GM21447 (cell line): ENCODE results near the gene LIPG.
"Not testable (repeated sequence)": the region's sequence is repeated elsewhere in the genome, so short reads cannot be mapped to it uniquely, and the experiment has no call there.

Source experiments
- ATAC-seq: cut with Tn5 transposase; IDR thresholded peaks from one replicate; pipeline ENCODE4 v1.9.1; 2021; ENCODE audit not compliant: unreplicated experiment

The LIPG gene

DNA sequence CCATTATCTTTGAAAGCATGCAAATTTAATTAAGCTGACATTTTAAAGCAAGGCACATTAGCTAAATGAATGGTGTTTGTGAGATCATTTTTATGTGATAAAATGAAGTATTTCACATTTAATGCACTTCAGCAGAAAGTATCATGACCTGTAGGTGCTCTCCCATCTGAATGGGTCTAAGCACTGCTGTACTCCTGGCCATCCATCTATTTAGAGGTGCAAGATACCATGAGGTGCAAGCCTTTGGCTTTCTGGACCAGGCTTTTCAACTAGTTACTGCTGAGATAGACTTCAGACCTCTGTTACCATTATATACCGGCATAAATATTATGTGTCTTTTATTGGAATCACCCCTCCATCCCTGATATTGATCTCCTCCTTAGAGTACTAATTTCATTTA lies 15.6 kb upstream of the LIPG start:
- no peak for ATAC-seq

DNA sequence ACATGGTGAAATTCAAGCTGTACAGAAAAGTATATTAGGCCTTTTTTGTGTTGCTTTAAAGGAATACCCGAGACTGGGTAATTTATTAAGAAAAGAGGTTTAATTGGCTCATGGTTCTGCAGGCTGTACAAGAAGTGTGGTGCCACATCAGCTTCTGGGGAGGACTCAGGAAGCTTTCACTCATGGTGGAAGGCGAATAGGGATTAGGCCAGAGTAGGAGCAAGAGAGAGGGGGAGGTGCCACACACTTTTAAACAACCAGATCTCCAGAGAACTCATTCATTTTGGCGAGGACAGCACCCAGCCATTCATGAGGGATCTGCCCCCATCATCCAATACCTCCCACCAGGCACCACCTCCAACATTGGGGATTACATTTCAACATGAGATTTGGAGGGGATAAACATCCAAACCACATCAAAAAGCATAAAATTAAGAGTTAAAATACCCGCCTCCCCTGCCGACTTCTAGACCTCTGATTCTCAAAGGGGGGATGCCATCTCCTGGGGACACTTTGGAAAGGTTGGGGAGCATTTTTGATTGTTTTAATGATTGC lies 15.1 kb upstream of the LIPG start:
- no peak for ATAC-seq

DNA sequence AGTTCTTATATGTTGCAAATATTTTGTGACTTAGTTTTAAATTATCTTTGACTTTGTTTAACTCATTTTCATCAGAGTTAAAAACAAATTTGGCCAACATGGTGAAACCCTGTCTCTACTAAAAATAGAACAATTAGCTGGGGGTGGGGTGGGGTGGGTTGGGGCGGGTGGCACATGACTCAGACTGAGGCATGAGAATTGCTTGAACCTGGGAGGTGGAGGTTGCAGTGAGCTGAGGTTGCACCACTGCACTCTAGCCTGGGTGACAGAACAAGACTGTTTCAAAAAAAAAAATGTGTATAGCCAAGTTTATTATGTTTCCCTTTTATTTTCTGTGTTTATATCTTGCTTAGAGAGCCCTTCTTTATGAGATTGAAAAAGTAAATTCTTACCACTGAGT lies 14.2 kb upstream of the LIPG start:
- ATAC-seq: no peak

DNA sequence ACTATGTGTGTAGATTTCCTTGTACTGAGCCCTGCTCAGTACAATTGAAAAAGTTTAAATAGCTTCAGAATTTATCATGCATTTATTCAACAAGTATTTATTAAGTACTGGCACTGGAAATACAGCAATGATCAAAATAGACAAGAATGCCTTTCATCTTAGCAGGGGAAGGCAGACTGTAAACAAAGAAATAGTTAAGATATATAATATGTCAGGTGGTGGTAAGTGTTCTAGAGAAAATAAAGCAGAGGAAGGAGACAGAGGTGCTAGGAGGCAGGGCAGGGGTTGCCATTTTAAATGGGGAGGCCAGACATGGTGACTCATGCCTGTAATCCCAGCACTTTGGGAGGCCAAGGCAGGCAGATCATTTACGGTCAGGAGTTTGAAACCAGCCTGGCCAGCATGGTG lies 13.6 kb upstream of the LIPG start:
- no peak for ATAC-seq

DNA sequence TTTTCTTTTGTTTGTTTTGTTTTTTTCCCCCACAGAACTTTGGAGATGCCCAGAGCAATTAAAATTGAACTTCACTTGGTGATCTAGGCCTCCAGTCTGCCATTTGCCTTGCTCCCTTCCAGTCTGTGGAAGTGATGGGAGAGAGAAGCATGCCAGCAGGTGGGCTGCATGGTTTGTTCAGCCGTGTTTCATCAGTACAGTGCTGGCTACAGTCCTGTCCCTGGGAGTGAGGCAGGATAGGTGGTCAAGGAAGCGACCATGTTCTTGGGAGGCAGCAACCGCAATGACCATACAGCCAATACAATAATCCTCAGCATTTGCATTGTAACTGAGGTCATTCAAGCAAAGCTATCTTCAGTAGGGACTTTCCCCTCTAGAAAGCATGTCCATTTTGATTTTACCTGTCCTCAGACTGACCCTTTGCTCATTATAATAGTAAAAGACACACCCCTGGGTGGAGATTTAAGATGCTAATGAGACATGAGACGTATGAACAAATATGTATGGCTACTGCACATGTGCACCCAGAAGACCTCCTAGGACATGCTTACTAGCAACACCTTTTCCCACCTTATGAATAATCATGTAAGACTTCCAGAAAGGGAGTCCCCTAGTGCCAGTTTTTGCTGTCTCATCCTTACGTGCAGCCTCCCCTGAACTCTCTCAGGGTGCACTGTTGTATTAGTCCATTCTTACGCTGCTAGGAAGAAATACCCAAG lies 11.1 kb upstream of the LIPG start:
- no peak for ATAC-seq

DNA sequence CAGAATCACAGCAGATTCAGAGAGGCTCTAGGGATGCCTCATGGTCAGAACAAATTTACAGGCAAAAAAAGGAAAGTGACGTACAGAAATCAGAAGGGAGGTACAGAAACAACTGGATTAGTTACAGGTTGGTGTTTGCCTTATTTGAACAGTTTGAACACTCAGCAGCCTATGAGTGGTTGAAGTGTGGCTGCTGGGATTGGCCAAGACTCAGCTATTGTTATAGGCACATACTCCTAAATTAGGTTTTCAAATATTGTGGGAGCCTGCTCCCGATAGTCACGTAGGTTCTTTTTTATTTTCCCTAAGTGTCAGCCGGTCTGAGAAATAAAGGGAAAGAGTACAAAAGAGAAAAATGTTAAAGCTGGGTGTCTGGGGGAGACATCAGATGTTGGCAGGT lies 8.9 kb upstream of the LIPG start:
- no peak for ATAC-seq

DNA sequence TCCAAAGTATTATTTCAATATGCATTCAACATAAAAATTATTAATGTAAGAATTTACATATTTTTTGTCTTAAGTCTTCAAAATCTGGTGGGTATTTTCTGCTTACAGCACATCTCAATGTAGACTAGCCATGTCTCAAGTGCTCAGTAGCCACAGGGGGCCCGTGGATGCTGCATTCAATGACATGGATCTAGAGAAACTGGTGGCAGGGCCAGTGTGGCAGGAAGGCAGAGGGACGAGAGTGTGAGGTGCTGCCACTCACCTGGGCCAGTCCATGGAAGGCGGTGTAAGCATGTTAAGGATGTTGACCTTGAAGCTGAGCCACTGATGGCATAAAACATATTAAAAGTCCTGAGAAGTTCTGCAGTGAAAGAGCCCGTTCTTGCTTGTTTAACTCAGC lies 6.2 kb upstream of the LIPG start:
- no peak for ATAC-seq

DNA sequence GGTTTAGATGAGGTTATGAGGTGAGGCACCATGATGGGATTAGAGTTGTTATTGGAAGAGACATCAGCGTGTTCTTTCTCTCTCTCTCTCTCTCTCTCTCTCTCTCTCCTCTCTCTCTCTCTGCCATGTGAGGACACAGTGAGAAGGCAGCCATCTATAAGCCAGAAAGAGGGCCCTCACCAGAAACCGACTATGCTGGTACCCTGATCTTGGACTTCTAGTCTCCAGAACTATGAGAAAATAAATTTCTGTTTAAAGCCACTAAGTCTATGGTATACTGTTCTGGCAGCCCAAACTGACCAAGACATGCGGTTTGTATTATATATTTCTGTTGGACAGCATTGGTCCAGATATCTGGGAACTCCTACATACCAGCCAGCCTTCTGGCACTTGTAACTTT lies 3.5 kb upstream of the LIPG start:
- no peak for ATAC-seq

DNA sequence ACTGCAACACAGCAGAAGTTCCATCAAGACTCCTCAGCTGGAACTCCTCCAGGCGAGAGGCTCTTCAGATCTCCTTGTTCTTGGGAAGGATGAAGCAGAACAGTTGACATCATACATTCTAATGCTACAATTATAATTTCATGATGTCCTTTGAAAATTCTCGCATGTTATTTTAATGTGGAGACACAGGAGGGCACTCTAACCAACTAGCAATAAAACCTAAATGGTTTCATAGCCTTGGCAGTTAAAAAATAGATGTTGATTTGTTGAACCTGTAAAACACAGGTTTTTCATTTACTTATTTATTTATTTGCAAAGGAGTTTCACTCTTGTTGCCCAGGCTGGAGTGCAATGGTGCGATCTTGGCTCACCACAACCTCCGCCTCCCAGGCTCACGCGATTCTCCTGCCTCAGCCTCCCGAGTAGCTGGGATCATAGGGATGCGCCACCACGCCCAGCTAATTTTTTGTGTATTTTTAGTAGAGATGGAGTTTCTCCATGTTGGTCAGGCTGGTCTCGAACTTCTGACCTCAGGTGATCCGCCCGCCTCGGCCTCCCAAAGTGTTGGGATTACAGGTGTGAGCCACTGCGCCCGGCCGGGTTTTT lies 2.4 kb upstream of the LIPG start:
- not testable (repeated sequence) for ATAC-seq

DNA sequence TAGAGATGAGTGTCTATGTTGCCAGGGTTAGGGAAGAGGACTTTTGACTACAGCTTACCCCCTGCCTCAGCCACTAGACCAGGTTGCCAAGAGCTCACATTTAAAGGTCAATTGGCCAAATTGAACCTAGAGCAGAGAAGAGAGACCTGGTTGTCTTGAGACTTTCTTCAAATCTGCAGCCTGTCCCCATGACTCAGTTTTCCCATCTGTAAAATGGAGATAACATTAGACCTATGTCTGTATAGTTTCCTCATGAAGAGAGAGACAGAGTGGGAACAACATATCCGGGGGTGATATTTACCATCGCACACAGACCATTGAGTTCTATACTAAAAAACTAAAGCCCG lies 1.6 kb upstream of the LIPG start:
- ATAC-seq: no peak

DNA sequence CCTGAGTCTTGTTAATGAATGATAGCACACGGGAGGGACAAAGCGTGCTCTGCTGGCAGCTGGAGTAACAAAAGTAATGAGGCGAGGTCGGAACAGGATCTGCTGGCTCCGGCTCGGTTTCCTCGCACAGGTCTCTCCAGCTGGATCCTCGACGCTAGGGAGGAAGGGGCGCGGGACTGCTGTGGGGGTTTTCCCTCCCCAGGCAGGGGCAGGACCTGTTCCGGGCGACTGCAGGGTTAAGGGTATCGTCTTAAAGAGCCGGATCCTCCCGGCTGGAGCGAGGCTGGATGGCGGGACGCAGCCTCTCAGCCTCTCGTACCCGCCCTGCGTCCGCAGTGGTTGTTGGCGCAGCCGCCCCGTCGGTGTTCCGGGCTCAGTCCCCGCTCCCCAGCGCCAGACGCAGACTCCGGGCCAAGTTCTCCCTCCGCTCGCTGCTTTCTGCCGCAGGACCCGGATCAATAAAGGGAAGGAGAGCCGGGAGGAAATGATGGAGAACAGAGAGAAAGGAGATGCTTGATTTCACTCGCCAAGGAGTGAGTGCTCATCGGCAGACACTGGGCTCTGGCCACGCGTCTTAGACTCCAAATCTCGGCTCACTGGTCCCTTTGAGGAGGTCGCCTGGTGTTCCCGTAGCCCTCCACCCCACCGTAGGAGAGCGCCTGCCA lies 1.1 kb upstream of the LIPG start:
- no peak for ATAC-seq

DNA sequence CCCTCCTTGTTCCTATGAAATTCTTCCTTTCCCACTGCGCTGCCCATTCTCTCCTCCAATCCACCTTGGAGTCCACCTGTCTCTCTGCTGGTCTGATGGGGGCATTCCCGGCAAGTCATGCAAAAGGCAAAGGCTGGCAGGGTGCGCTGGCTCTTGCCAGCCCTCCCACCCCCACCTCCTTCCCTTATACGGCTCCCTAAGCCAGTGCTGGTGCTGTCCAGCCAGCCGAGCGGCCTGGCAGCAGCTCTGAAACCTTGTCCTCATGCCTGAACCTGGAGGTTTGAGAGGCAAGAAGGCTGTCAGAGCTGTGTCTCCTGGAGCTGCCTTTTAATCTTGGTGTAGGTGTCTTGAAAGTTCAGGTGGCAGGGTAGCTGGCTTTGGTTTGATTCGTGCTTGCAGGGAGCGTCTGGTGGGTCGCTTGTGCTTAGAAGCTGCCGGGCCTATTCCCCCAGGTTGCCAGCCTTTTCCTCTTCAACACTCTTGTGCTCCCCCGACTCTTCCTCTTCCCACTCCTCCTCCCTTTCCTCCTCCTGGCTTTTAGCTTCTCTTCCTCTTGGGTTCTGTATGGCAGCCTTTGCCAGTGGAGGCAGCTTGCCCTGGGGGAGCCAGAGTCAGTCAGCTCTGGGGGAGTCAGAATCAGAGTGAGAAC lies 748 bp downstream of the LIPG start:
- ATAC-seq: no peak

DNA sequence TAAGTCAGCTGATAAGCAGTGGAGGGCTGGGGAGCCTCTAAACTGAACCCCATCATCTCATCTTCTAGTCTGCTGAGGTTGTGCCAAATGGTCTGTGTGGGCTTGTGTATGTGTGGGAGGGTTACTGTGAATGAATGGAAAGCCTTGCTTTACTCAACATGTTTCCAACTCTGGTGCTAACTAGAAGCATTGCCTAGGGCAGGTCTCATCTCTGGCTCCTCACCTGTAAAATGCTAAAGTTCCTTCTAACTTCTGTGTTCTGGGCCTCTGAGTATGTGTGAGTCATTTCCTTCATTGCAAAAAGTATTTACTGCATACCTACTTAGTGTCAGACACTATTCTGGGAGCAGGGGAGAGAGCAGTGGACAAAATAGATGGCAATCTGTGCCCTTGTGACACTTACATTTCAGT lies 1.3 kb downstream of the LIPG start:
- ATAC-seq: no peak

DNA sequence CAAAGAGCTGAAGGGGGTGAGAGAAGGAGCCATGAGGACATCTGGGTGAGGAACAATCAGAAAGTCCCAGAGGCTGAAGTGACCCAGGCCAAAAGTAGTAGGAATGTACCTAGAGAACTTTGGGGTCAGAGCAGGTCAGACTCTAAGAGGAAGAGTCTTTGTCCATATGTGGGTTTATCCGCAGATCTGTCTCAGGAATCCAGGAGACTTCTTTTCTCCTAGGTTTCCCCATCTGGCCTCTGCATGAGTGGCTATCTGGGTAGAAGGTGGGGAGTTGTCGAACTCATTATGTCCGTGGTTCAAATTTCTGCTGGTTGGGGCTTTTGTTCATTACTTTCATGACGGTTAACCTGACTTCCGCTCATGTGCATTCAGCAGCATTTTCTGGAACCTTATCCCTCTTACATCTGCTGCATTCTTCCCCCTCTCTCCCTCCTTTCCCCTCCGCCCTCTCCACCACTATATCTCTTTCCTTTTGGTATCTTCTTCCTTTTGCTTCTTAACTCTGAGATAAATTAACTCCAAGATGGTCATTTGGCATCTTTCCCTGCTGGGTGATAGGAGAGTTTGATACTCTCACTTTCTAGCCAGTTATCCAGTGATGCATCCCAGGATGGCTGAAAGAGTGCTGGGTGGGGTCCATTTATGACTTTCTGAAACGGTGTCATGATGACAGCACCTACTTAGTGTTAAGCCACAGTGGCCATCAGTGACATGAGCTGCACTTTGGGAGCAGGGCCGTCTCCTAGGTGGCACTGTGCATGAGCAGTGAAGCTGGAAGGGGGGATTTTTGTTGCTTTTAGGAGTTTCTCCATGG lies 2.1 kb downstream of the LIPG start:
- ATAC-seq: no peak

DNA sequence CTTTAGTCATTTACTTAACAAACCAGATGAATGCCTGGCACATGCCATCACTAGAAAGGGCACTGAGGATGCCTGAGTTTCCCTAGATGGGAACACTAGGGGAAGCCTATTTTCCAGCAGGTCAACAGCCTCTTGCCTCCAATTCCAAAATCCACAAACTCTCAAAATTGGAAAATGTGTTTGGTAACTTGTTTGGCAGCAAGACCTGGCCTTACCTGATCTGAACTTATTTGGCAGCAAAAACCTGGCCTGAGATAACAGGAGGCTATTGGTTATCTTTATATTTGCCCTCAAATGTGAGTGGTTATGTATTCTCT lies 2.6 kb downstream of the LIPG start:
- no peak for ATAC-seq

DNA sequence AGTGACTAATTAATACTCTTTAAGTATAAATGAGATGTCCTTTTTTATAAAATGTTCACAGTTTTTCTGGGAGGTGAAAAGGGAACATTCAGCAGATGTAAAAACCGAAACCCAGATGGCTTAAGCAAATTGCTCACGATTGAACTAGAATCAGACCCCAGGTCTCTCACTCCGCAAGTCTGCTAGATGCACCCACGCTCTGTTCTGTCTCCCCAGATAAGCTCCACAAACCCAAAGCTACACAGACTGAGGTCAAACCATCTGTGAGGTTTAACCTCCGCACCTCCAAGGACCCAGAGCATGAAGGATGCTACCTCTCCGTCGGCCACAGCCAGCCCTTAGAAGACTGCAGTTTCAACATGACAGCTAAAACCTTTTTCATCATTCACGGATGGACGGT lies 3.2 kb downstream of the LIPG start:
- ATAC-seq: no peak

DNA sequence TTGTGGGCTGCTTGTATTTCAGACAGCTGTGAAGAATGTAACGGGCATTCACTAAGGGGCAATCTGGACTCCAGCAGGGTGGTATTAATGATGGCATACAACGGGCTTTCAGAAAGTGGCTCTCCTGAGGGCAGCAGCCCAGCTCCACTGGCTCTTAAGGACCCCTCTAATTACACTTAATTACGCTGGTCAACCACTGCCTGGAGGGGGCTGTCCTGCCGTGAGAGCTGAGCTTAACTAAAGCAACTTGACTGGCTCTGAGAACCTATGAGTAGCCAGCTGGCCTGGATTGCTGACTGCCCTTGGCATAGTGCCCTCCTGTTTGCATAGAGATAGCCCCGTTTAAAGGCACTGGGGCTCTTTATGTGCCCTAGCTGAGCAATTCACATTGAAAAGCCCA lies 3.8 kb downstream of the LIPG start:
- ATAC-seq: no peak

DNA sequence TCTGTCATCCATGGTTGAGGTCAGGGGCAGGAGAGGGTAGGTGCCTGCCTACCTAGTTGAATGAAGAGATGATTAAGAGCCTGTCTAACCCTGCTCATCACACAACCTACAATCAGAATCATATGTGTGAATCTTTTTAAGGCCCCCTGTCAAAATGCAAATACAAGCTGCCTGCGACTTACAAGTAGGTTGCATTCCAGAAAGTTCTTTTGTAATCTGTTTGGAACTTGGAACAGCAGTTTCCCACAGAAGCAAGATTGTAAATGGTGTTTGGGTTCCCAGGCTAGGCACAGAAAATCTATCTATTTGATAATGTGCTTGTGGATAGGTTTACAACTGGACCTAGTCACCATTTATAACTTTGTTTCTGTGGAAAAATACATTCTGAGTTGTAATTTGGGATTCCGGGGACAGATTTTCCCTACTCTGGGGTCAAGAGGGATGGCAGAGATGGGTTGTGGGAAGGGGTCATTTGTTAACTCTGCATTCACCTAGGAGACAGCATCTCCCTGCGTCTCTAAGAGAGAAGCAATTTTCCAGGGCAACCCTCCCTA lies 4.4 kb downstream of the LIPG start:
- no peak for ATAC-seq

DNA sequence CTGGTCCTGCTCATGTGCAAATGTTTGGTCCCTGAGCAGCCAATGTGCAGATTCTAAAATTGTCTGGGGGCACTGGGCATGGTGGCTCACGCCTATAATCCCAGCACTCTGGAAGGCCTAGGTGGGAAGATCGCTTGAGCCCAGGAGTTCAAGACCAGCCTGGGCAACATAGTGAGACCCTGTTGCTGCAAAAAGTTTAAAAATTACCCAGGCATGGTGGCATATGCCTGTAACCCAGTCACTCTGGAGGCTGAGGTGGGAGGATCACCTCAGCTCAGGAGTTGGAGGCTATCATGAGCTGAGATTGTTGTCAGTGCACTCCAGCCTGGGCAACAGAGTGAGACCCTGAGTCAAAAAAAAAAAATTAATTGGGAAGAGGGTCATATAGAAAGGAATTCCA lies 5.1 kb downstream of the LIPG start:
- no peak for ATAC-seq

DNA sequence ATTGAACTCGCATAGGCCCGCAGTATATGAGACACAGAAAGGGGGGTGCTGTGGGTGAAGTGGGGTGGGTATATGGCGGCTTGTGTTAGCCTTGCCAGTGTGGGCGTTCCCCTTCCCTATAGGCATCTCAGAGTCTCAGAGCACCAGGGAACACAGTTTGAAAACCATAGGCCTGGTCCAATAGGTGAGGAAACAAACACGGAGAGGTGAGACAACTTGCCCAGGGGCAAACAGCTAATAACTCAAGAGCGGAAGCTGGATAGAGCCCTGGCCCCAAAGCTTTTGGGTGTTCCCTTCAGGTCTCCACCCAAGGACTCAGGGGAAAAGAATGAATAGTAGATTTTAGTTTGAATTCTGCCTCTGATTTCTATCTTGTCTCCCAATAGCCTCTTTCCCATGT lies 7.9 kb downstream of the LIPG start:
- no peak for ATAC-seq

DNA sequence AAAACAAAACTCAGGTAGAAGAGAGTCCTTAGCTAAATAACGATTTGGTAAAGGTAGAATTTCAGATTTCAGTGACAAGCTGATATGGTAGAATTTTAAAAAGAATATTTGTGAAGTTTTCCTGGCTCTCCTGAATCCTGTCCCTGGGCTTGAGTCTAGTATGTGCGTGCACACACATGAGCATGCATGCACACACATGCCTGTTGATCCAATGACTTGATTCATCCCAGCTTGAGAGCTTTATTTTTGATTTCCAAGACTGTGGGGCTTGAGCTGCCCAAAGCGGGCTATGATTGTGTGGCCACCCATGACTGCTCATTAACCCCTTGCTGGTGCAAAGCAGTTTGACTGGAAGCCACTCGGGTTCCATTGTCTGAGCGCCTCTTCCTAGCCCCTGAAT lies 9.0 kb downstream of the LIPG start:
- ATAC-seq: no peak
